Stimulated activated CD4-positive, alpha-beta T cell treated with anti-CD3 and anti-CD28 coated beads, Interleukin-4, amount 100 ng/mL, for 24 hours (primary cell): ENCODE data around the gene MBD3L2.
"Not testable (repeated sequence)": the region's sequence is repeated elsewhere in the genome, so short reads cannot be mapped to it uniquely, and the experiment has no call there.

ENCODE experiments used
- DNase-seq: peaks from one replicate; pipeline ENCODE4 v3.0.0-alpha.2; 2020

Gene MBD3L2

DNA sequence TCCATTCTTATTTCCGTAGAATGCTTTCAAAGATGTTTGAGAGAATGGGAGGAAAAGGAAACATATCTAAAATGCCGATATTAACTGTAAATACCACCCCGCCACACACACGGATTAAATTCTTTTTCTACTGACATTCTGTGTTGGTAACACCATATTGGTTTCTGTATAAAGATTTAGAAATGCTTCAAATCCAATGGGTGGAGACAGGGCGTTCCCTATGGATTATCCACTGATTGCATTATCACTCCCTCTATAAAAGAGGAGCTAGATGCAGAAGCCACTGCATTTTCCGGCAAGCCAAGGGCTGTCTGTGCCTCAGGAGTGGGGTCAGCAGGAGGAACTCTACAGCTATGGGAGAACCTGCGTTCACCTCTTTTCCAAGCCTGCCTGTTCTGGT lies at the start of gene MBD3L2:
MBD3L2 (plus strand) TSS at position 301 of the 400 bp plus-strand sequence; CDS start at position 354, 53 bp downstream.
- DNase-seq, result not testable (repeated sequence)

DNA sequence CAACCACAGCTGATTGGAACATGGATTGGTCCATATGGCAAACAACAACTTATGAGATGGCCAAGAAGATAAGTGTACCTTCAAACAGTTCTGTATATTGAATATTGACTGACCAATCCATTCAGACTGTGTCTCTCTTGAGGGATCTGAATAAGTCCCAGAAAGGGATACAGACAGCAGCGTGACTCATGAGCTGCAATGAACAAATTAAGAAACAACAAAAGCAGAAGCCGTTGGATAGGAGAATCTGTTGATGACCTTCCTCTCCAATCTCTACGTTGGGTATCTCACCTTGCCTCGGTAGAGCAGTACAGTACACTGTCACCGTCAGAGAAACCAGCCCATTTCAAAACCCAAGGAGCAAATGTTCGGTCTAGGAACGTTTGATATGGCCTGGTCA lies 49.2 kb upstream of the MBD3L2 start:
- no peak for DNase-seq

DNA sequence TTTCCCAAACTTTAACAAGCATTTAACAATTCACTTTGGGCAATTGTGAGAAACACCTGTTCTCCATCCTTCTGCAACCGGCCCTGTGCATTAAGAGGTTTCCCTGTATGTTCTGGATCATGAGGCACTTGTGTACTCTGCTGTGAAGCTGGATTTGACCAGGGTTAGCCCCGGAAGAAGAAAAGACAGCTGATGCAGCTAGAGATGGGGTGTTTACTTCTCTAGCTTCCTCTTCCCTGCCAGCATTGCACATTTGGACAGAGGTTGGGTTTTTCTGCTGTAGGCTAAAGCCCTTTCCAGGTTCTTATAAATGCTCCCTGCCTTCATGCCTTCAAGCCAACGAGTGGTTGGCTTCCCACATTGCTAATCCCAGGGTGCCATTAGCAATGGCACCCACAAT lies 48.8 kb upstream of the MBD3L2 start:
- DNase-seq, result no peak

DNA sequence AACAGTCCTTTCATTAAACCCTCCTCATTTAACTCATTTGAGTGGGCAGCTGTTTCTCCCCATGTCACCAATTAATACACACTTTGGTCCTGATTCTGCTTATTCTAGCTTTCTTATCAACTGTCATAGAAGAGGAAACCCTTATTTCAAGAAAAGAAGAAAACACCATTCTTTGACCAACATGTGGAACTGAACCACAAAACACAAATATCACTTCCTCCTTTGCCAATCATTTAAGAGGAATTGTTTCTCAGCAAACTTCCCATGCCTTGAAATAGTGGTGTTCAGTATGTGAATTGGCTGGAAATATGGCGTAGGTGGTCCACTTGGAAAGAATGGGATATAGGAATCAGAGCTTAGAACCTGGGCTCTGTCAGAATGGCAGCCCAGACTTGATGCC lies 48.3 kb upstream of the MBD3L2 start:
- no peak for DNase-seq

DNA sequence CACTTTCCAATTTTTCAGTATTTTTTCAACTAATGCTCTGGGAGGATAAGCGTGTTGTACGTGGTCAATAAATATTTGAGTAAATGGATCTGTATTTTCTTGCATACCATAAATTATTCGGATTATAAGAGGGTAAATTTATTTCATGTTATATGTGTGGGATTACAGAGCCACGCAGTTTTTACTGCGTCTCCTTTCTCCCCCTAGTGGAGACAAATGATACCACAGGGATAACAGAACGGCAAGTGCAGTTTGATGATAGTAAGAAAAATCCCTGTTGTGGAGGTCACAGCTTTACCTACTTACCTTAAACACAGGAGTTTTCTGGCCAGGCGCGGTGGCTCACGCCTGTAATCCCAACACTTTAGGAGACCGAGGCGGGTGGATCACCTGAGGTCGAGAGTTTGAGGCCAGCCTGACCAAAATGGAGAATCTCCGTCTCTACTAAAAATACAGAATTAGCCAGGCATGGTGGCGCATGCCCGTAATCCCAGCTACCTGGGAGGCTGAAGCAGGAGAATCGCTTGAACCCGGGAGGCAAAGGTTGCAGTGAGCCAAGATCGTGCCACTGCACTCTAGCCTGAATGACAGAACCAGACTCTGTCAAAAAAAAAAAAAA lies 44.7 kb upstream of the MBD3L2 start:
- DNase-seq, result peak; percentile 19

DNA sequence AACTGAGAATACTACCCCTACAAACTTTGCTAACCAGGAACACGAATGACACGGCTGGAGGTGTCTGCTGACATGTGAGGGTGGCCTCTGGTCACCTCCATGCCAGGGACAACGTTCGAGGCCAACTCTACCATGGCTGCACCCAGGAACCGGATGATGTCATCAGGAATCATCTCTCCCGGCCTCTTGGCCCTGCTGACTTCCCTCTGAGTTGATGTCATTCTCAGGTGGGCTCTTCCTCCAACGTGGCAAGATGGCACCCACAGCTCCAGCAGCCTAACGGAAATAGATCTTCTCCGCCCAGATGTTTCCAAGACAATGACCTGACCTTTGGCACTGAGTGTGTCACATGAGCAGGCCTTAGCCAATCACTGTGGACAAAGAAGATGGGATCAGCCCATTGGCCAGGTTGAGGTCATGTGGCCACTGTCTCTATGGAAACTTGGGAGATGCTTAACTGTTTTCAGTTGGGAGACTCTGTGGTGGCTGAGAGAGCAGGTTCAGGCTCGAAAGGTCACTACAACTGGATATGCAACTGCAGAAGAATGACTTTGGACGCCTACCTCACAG lies 42.9 kb upstream of the MBD3L2 start:
- DNase-seq, result no peak

DNA sequence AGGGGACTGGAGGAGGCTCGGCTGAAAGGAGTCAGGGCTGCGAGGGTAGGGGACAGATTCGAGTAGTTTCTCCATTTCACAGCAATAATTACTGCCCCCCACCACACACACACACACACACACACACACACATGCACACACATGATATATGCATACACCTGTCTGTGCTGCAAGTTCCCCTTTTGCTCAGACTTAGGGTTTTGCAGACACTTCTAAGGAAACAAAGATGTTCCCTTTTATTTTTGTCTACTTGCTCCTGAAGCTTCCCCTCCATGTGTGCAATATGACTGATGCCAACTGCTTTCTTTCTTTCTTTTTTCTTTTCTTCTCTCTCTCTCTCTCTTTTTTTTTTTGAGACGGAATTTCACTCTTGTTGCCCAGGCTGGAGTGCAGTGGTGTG lies 41.3 kb upstream of the MBD3L2 start:
- DNase-seq, result no peak

DNA sequence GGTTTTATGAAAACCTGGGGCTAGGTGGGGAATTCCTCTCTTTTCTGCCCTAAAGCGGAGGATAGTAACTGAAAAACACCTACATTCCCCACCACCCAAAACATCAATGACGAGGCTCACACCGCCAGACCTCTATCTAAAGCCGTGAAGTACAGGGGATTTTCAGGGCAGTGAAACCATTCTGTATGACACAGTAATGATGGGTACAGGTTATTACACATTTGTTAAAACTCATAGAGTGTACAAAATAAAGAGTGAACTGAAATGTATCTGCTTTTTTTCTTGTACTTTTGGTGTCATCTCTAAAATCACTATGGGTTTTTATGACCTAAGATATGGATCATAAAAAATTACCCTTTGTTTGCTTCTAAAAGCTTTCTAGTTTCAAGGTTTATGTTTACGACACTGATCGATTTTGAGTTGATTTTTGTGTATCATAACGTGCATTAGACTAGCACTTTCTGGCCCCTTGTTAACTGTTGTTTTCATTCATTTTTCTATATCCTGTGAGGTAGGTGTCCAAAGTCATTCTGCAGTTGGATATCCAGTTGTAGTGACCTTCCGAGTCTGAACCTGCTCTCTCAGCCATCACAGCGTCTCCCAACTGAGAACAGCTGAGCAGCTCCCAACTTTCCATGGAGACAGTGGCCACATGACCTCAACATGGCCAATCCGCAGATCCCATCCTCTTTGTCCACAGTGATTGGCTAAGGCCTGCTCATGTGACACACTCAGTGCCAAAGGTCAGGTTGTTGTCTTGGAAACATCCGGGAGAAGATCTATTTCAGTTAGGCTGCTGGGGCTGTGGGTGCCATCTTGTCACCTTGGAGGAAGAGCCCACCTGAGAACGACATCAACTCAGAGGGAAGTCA lies 38.2 kb upstream of the MBD3L2 start:
- DNase-seq, result peak; percentile 56

DNA sequence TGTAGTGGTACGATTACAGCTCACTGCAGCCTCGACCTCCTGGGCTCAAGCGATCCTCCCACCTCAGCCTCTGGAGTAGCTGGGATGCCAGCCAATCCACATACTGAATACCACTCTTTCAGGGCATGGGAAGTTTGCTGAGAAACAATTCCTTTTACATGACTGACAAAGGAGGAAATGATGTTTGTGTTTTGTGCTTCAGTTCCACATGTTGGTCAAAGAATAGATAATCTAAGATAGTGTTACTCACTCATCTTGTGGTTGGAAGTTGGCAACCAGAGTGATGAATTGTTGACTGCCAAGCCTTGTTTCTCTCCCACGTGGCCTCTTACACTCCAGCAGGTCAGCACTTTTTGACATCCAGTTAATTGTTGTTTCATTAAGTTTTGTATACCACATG lies 35.4 kb upstream of the MBD3L2 start:
- DNase-seq, result peak; percentile 29

DNA sequence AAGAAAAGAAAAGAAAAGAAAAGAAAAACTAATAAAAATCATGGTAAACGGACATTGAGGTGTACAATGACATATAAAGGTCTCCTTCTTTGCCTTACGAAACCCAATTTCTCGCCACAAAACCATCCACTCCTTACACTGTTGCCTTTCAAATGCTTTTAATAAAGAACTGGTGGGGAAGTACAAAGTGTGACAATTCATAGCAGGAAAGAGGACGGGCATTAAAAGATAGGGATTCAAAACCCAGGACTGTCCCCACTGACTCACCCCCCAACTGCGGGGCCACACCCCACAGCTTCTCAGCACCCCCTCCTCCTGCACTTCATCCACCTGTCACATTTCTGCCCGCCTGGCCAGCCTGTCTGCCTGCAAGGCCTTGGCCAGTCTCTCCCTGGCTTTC lies 30.3 kb upstream of the MBD3L2 start:
- DNase-seq, result no peak

DNA sequence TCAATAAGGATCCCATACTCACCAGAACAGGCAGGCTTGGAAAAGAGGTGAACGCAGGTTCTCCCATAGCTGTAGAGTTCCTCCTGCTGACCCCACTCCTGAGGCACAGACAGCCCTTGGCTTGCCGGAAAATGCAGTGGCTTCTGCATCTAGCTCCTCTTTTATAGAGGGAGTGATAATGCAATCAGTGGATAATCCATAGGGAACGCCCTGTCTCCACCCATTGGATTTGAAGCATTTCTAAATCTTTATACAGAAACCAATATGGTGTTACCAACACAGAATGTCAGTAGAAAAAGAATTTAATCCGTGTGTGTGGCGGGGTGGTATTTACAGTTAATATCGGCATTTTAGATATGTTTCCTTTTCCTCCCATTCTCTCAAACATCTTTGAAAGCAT lies 27.8 kb upstream of the MBD3L2 start, which contains the start of gene MBD3L2B:
MBD3L2B (minus strand) TSS at position 101 of the 400 bp plus-strand sequence; CDS start at position 67, 34 bp downstream.
- DNase-seq, result not testable (repeated sequence)

DNA sequence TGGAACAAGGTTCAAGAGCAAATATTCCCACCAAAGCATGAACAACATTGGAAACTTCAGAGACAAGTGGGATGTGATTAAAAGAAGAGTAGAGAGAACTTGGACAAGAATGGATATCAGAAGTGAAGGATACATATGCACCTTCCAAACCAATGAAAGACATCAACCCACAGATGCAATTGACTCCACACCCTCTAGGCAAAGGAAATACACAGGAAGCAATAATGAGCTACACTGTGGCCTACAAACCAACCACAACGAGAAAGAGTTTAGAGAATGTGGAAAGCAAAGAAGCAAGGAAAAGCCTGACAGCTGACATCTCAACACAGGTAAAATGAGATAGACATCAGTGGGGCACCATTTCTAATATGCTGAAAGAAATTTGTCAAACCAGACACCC lies 20.3 kb upstream of the MBD3L2 start:
- DNase-seq, result not testable (repeated sequence)

DNA sequence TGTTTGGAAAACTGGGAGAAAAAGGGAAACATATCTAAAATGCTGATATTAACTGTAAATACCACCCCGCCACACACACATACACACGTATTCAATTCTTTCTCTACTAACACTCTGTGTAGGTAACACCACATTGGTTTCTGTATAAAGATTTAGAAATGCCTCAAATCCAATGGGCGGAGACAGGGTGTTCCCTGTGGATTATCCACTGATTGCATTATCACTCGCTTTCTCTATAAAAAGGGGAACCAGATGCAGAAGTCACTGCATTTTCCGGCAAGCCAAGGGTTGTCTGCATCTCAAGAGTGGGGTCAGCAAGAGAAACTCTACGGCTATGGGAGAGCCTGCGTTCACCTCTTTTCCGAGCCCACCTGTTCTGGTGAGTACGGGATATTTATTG lies 18.8 kb upstream of the MBD3L2 start, which contains the start of gene MBD3L5:
MBD3L5 (plus strand) TSS at position 301 of the 400 bp plus-strand sequence; CDS start at position 335, 34 bp downstream.
- not testable (repeated sequence) for DNase-seq

DNA sequence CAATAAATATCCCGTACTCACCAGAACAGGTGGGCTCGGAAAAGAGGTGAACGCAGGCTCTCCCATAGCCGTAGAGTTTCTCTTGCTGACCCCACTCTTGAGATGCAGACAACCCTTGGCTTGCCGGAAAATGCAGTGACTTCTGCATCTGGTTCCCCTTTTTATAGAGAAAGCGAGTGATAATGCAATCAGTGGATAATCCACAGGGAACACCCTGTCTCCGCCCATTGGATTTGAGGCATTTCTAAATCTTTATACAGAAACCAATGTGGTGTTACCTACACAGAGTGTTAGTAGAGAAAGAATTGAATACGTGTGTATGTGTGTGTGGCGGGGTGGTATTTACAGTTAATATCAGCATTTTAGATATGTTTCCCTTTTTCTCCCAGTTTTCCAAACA lies 9.0 kb upstream of the MBD3L2 start, which contains the start of gene MBD3L4:
MBD3L4 (minus strand) TSS at position 101 of the 400 bp plus-strand sequence; CDS start at position 66, 35 bp downstream.
- DNase-seq, result not testable (repeated sequence)

DNA sequence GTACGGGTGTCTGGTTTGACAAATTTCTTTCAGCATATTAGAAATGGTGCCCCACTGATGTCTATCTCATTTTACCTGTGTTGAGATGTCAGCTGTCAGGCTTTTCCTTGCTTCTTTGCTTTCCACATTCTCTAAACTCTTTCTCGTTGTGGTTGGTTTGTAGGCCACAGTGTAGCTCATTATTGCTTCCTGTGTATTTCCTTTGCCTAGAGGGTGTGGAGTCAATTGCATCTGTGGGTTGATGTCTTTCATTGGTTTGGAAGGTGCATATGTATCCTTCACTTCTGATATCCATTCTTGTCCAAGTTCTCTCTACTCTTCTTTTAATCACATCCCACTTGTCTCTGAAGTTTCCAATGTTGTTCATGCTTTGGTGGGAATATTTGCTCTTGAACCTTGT lies 7.6 kb upstream of the MBD3L2 start:
- DNase-seq, result not testable (repeated sequence)

DNA sequence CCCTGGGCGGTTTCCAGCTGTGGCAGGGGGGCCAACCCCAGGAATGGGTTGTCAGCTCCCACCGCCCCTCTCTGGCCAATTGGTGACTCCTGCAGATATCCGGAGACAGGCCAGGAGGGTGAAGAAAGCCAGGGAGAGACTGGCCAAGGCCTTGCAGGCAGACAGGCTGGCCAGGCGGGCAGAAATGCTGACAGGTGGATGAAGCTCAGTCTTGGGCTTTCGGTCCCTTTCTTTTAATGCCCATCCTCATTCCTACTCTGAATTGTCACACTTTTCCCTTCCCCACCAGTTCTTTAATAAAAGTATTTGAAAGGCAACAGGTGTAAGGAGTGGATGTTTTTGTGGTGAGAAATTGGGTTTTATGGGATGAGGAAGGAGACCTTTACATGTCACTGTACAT lies 2.3 kb downstream of the MBD3L2 start:
- not testable (repeated sequence) for DNase-seq

DNA sequence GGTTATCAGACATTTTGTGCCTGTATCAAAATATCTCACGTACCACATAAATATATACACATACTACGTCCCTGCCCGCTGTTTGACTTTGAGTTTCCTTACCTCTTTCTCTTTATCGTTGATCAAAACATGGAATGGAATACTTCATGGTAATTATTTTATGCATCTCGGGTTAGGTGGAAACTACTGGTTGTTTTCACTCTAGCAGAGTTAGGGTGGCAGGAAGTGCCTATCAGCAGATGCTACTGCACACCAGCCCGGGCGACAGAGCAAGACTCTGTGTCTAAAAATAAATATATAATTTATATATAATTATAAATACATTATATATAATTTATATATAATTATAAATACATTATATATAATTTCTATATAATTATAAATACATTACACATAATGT lies 3.8 kb downstream of the MBD3L2 start:
- not testable (repeated sequence) for DNase-seq

DNA sequence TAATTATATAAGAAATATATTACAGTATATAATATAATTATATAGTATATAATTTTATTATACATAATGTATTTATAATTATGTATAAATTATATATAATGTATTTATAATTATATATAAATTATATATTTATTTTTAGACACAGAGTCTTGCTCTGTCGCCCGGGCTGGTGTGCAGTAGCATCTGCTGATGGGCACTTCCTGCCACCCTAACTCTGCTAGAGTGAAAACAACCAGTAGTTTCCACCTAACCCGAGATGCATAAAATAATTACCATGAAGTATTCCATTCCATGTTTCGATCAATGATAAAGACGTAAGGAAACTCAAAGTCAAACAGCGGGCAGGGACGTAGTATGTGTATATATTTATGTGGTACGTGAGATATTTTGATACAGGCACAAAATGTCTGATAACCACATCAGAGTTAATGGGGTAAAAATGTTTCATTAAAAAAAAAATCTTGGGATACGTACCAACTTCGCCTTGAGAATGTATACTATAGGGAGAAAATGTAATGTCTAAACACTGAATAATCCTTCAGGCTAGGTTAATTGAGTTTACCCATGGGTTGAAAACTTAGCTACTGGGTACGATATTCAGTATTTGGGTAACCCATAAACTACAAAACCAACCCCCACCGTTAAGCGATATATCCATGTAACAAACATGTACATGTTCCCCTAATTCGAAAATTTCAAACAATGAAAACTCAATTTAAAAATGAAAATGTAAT lies 5.7 kb downstream of the MBD3L2 start:
- not testable (repeated sequence) for DNase-seq

DNA sequence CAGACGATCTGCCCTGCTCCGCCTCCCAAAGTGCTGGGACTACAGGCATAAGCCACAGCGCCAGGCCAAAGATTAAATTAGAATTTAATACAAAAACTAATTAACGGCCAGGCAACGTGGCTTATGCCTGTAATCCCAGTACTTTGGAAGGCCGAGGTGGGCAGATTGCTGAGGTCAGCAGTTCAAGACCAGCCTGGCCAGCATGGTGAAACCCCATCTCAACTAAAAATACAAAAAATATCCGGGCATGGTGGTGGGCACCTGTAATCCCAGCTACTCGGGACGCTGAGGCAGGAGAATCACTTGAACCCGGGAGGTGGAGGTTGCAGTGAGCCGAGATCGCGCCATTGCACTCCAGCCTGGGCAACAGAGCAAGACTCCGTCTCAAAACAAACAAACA lies 6.6 kb downstream of the MBD3L2 start:
- DNase-seq, result not testable (repeated sequence)

DNA sequence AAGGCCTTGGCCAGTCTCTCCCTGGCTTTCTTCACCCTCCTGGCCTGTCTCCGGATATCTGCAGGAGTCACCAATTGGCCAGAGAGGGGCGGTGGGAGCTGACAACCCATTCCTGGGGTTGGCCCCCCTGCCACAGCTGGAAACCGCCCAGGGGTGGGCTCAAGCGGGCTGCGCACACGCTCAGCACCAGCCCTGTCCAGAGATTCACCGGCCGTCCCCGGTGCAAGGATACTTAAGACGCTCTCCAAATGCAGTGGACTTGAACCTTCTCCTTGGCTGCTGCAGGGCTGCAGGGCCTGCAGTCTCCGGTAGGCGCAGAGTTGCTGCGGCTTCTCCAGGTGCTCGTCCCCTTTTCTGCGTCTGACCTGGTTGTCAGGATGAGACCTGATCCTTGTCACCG lies 7.2 kb downstream of the MBD3L2 start:
- not testable (repeated sequence) for DNase-seq

DNA sequence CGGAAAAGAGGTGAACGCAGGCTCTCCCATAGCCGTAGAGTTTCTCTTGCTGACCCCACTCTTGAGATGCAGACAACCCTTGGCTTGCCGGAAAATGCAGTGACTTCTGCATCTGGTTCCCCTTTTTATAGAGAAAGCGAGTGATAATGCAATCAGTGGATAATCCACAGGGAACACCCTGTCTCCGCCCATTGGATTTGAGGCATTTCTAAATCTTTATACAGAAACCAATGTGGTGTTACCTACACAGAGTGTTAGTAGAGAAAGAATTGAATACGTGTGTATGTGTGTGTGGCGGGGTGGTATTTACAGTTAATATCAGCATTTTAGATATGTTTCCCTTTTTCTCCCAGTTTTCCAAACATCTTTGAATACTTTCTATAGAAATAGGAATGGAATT lies 9.5 kb downstream of the MBD3L2 start, which contains the start of gene MBD3L3:
MBD3L3 (minus strand) TSS at position 101 of the 400 bp plus-strand sequence; CDS start at position 30, 71 bp downstream.
- not testable (repeated sequence) for DNase-seq

DNA sequence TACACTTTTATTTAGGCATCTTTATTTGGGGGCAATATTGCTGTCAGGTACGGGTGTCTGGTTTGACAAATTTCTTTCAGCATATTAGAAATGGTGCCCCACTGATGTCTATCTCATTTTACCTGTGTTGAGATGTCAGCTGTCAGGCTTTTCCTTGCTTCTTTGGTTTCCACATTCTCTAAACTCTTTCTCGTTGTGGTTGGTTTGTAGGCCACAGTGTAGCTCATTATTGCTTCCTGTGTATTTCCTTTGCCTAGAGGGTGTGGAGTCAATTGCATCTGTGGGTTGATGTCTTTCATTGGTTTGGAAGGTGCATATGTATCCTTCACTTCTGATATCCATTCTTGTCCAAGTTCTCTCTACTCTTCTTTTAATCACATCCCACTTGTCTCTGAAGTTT lies 10.9 kb downstream of the MBD3L2 start:
- not testable (repeated sequence) for DNase-seq

DNA sequence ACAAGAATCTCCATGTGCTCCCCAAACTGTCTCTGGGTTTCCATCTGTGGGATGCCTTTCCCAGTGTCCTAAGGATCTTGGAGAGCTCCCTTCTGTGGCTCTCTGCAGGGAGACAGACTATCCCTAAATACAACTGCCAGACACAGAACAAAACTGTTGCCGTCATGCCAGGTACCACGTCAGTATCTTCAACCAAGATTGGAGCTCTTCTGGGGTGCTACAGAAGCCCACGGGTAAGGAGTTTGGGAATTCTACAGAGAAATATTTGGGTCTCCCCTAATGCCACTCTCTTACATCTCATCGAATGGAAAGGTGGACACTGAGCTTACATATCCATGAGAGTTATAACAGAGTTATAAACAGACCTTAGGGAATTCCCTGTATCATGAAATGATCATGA lies 14.2 kb downstream of the MBD3L2 start:
- DNase-seq, result no peak
